ENCODE results near the gene TMC6. TPM values are rescaled to one million over a fixed set of nuclear protein-coding genes. Genes with fewer than 3 reads are reported as not detected.
"Not testable (repeated sequence)": the region's sequence is repeated elsewhere in the genome, so short reads cannot be mapped to it uniquely, and the experiment has no call there.

TMC6 gene
- polyA plus RNA-seq, 1 of the 3 experiments (the other 2 are of a cell fraction): 5.5 TPM

- ChIA-PET CTCF (interaction anchor here (0.5 to 8.3 kb wide), 15 partner anchors 10 to 248 kb away, joined by 3 to 131 read pairs (median 5); partner anchors contain the start of genes AFMID and TK1), POLR2A (interaction anchor here (0.8 to 1.2 kb wide), 4 partner anchors 10 to 134 kb away, joined by 3 to 5 read pairs (median 3); partner anchors contain the start of genes AFMID and TK1)
These were observed 45.9 kb upstream of the TMC6 start for GRCh38 chr17:78174346-78174869.

DNA sequence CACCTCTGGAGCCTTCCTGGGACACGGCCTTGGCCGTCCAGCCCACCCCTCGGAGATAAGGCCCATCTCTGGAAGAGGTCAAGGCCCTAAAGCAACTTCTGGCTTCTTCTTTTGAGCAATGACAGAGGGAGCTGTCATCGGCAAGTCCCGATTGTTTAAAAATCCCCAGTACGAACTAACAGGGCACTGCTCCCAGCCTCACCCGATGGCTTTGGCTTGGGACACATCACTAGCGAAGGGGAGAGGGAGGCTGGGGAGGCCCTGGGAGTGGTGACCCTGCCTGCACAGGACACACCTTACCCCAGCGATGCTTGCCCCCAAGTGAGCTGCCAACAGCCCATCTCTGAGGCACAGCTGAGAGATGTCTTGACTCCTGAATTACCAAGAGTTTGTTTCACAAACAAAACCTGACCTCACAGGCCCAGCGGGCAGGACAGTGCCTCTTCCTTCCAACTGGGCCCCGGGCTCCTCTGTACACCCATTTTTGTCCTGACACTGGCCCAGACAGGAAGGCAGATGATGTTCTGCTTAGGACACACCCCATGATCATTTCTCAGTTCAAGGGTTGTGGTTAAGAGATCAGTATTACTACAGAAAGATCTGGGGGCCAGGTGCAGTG lies 44.7 kb upstream of the TMC6 start:
- Histone ChIP-seq H2AFZ (ENCODE audit: low read depth) (no peak overlapping the region), H3K4me2 (no peak overlapping the region), H3K27ac (ENCODE audit: low read depth in 2 of 2, low read length in 1 of 2) (no peak overlapping the region; a peak in 1 of 4 replicates), H3K79me2 (ENCODE audit: insufficient read depth) (no peaks in the 10 kb centered on the region), H3K9ac (no peak overlapping the region), H3K36me3 (replicated peaks in 1 of 2; ENCODE audit: control insufficient read depth in 1 of 2, insufficient read depth in 2 of 2, low read length in 1 of 2) (peaks cover 0 to 23% of the 10 kb centered on the region in 2 experiments), H3K9me2 (no peaks in the 10 kb centered on the region), H3K4me3 (ENCODE audit: low read depth in 2 of 2, low read length in 1 of 2) (no peak overlapping the region), H3K27me3 (ENCODE audit: insufficient read depth) (no peaks in the 10 kb centered on the region), H3F3A (replicated peaks; ENCODE audit: insufficient read depth) (peaks cover 13% of the 10 kb centered on the region), H3K4me1 (ENCODE audit: control insufficient read depth in 1 of 2, insufficient read depth in 2 of 2, low read depth in 1 of 2, low read length in 1 of 2) (peaks cover 8 to 14% of the 10 kb centered on the region in 2 experiments; a peak in 2 of 4 replicates), H4K20me1 (ENCODE audit: insufficient read depth) (peaks cover 14% of the 10 kb centered on the region; the same call in 1 of the 2 replicates), H3K9me3 (no peaks in the 10 kb centered on the region)
- no peak for DNase-seq
- TF ChIP-seq MEF2A (IDR thresholded peaks at IDR 0.05; ENCODE audit: borderline replicate concordance, low read depth): no peak
- TF ChIP-seq JUND (IDR thresholded peaks at IDR 0.05): no peak
- POLR2A ChIA-PET: no interaction called here
- CTCF ChIA-PET: interaction anchor here (1.1 to 8.3 kb wide), 5 partner anchors 9 to 77 kb away, joined by 3 to 131 read pairs (median 5); partner anchors contain the start of genes AFMID and TK1
- WGBS (ENCODE audit: low lambda C conversion rate): 92% methylated on average over 11 of the region's 11 CpGs

More at GRCh38 chr17:78174346-78174869, 45.9 kb upstream of the TMC6 start:
- Histone ChIP-seq H3K9me2 (no peaks in the 10 kb centered on the region), H3F3A (replicated peaks; ENCODE audit: insufficient read depth) (peaks cover 13% of the 10 kb centered on the region), H3K79me2 (ENCODE audit: insufficient read depth) (no peaks in the 10 kb centered on the region), H3K27me3 (ENCODE audit: insufficient read depth) (no peaks in the 10 kb centered on the region), H3K4me1 (ENCODE audit: control insufficient read depth in 1 of 2, insufficient read depth in 2 of 2, low read depth in 1 of 2, low read length in 1 of 2) (peaks cover 8 to 11% of the 10 kb centered on the region in 2 experiments; a peak in 2 of 4 replicates), H3K36me3 (replicated peaks in 1 of 2; ENCODE audit: control insufficient read depth in 1 of 2, insufficient read depth in 2 of 2, low read length in 1 of 2) (peaks cover 0 to 23% of the 10 kb centered on the region in 2 experiments), H3K4me3 (ENCODE audit: low read depth in 2 of 2, low read length in 1 of 2) (no peak overlapping the region), H4K20me1 (ENCODE audit: insufficient read depth) (peaks cover 14% of the 10 kb centered on the region; the same call in 1 of the 2 replicates), H3K9me3 (no peaks in the 10 kb centered on the region), H2AFZ (ENCODE audit: low read depth) (no peak overlapping the region), H3K4me2 (no peak overlapping the region), H3K27ac (ENCODE audit: low read depth in 2 of 2, low read length in 1 of 2) (no peak overlapping the region; a peak in 1 of 4 replicates), H3K9ac (no peak overlapping the region)
- WGBS (ENCODE audit: low lambda C conversion rate): 92% methylated on average over 14 of the region's 15 CpGs
- TF ChIP-seq TAF1 (IDR thresholded peaks at IDR 0.05; ENCODE audit: borderline replicate concordance, low read depth, low read length): no peak
- TF ChIP-seq POLR2AphosphoS5 (IDR thresholded peaks at IDR 0.05; ENCODE audit: low read depth, low read length): 0 out of 2 replicates have a peak, but pooled peaks have one; percentile 7
- no peak for TF ChIP-seq TEAD4 (IDR thresholded peaks at IDR 0.05; ENCODE audit: borderline replicate concordance, insufficient read depth)
- no peak for DNase-seq

DNA sequence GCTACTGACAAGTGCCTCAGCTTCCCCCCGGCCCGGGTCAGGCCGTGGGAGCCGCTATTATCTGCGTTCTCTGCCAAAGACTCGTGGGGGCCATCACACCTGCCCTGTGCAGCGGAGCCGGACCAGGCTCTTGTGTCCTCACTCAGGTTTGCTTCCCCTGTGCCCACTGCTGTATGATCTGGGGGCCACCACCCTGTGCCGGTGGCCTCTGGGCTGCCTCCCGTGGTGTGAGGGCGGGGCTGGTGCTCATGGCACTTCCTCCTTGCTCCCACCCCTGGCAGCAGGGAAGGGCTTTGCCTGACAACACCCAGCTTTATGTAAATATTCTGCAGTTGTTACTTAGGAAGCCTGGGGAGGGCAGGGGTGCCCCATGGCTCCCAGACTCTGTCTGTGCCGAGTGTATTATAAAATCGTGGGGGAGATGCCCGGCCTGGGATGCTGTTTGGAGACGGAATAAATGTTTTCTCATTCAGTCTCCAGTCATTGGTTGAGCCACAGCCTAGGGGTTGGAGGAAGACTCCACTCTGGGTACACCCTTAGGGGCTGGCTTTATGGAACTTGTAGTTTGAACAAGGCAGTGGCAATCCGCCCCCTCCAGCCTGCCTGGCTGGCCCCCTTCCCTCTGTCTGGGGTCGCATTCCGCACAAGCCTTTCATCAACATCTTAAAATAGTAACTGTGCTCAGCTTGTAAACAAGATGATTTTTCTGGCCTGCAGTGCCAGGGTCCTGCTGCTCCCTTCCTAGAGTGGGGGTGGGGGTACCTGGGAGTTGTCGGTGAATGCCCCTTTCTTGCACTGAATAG lies 43.9 kb upstream of the TMC6 start:
- ChIA-PET POLR2A (no interaction called here), CTCF (interaction anchor here (1.1 to 8.3 kb wide), 5 partner anchors 8 to 79 kb away, joined by 4 to 131 read pairs (median 7); partner anchors contain the start of genes AFMID and TK1)
- Histone ChIP-seq H3K9me3 (no peaks in the 10 kb centered on the region), H3K27ac (ENCODE audit: low read depth in 2 of 2, low read length in 1 of 2) (no peak overlapping the region; a peak in 1 of 4 replicates), H4K20me1 (ENCODE audit: insufficient read depth) (peaks cover 14% of the 10 kb centered on the region; the same call in 1 of the 2 replicates), H3K4me3 (ENCODE audit: low read depth in 2 of 2, low read length in 1 of 2) (no peak overlapping the region), H2AFZ (ENCODE audit: low read depth) (no peak overlapping the region), H3K9me2 (no peaks in the 10 kb centered on the region), H3K9ac (no peak overlapping the region), H3K4me1 (ENCODE audit: control insufficient read depth in 1 of 2, insufficient read depth in 2 of 2, low read depth in 1 of 2, low read length in 1 of 2) (peaks cover 8 to 17% of the 10 kb centered on the region in 2 experiments; a peak in 2 of 4 replicates), H3K79me2 (ENCODE audit: insufficient read depth) (no peaks in the 10 kb centered on the region), H3K36me3 (replicated peaks in 1 of 2; ENCODE audit: control insufficient read depth in 1 of 2, insufficient read depth in 2 of 2, low read length in 1 of 2) (peaks cover 0 to 23% of the 10 kb centered on the region in 2 experiments), H3F3A (replicated peaks; ENCODE audit: insufficient read depth) (peaks cover 13% of the 10 kb centered on the region), H3K4me2 (no peak overlapping the region), H3K27me3 (ENCODE audit: insufficient read depth) (no peaks in the 10 kb centered on the region)
- DNase-seq: no peak
- WGBS (ENCODE audit: low lambda C conversion rate): 79% methylated on average over 19 of the region's 19 CpGs
- TF ChIP-seq PBX3 (IDR thresholded peaks at IDR 0.05) (0 out of 2 replicates have a peak, but pooled peaks have one; percentile 11), FOXM1 (IDR thresholded peaks at IDR 0.05; ENCODE audit: low read depth) (no peak)

- POLR2A ChIA-PET, H3K9me2 ChIP-seq: not testable (repeated sequence)
- WGBS (ENCODE audit: low lambda C conversion rate): 89% methylated on average over 19 of the region's 19 CpGs
These were observed 43.2 kb upstream of the TMC6 start for GRCh38 chr17:78171591-78172248.

More at GRCh38 chr17:78171591-78172248, 43.2 kb upstream of the TMC6 start:
- peaks cover 0 to 23% of the 10 kb centered on the region in 2 experiments for H3K36me3 ChIP-seq (replicated peaks in 1 of 2; ENCODE audit: control insufficient read depth in 1 of 2, insufficient read depth in 2 of 2, low read length in 1 of 2)
- H3K4me2 ChIP-seq; H3K9ac ChIP-seq; H3K27me3 ChIP-seq (ENCODE audit: insufficient read depth); H3K4me3 ChIP-seq (ENCODE audit: low read depth in 2 of 2, low read length in 1 of 2); H3K9me3 ChIP-seq; H3K27ac ChIP-seq (ENCODE audit: low read depth in 2 of 2, low read length in 1 of 2); H2AFZ ChIP-seq (ENCODE audit: low read depth); DNase-seq; H3K79me2 ChIP-seq (ENCODE audit: insufficient read depth): not testable (repeated sequence)
- peaks cover 8 to 17% of the 10 kb centered on the region in 2 experiments; a peak in 2 of 4 replicates for H3K4me1 ChIP-seq (ENCODE audit: control insufficient read depth in 1 of 2, insufficient read depth in 2 of 2, low read depth in 1 of 2, low read length in 1 of 2)
- H4K20me1 ChIP-seq (ENCODE audit: insufficient read depth): peaks cover 14% of the 10 kb centered on the region; the same call in 1 of the 2 replicates
- H3F3A ChIP-seq (replicated peaks; ENCODE audit: insufficient read depth): peaks cover 13% of the 10 kb centered on the region
- CTCF ChIA-PET: interaction anchor here (1.8 to 8.3 kb wide), 3 partner anchors 14 to 79 kb away, joined by 7 to 131 read pairs (median 70); partner anchors contain the start of genes AFMID and TK1

Data from SK-N-SH (cell line).